NCI-H2171 treated with DMSO at 0.1 percent for 48 hours (cell line): ENCODE measurements around the gene CLRN1.
"Not testable (repeated sequence)": the region's sequence is repeated elsewhere in the genome, so short reads cannot be mapped to it uniquely, and the experiment has no call there.

Source experiments
- DNase-seq: peaks from one replicate; lab custom pipeline; 2025; lab: John Stamatoyannopoulos, UW

The CLRN1 gene

GRCh38 chr3:150972366-150973071 is at the start of gene CLRN1:
CLRN1 (minus strand) TSS chr3:150972727; CDS start chr3:150972708, 19 bp downstream.
- no peak for DNase-seq

- no peak for DNase-seq
Measured at GRCh38 chr3:151016478-151016795, 43.9 kb upstream of the CLRN1 start.

GRCh38 chr3:151015767-151016477 is 43.4 kb upstream of the CLRN1 start:
- no peak for DNase-seq

- no peak for DNase-seq
Measured at GRCh38 chr3:151015181-151015580, 42.7 kb upstream of the CLRN1 start.

- DNase-seq: no peak
Measured at GRCh38 chr3:151014501-151015018, 42.0 kb upstream of the CLRN1 start.

- DNase-seq: no peak
Measured at GRCh38 chr3:151012753-151013152, 40.2 kb upstream of the CLRN1 start.

- no peak for DNase-seq
Measured at GRCh38 chr3:151011427-151011826, 38.9 kb upstream of the CLRN1 start.

- no peak for DNase-seq
Measured at GRCh38 chr3:151009981-151010380, 37.5 kb upstream of the CLRN1 start.

GRCh38 chr3:151009430-151009829 is 36.9 kb upstream of the CLRN1 start:
- DNase-seq: no peak

GRCh38 chr3:151008699-151009098 is 36.2 kb upstream of the CLRN1 start:
- DNase-seq: no peak

GRCh38 chr3:151003768-151004134 is 31.2 kb upstream of the CLRN1 start:
- no peak for DNase-seq

GRCh38 chr3:151003029-151003767 is 30.7 kb upstream of the CLRN1 start:
- no peak for DNase-seq

- DNase-seq: no peak
Measured at GRCh38 chr3:151002003-151002981, 29.8 kb upstream of the CLRN1 start.

- DNase-seq: no peak
Measured at GRCh38 chr3:150998996-150999395, 26.5 kb upstream of the CLRN1 start.

GRCh38 chr3:150996731-150997130 is 24.2 kb upstream of the CLRN1 start:
- no peak for DNase-seq

GRCh38 chr3:150995510-150995909 is 23.0 kb upstream of the CLRN1 start:
- no peak for DNase-seq

- DNase-seq: no peak
Measured at GRCh38 chr3:150989208-150989607, 16.7 kb upstream of the CLRN1 start.

- not testable (repeated sequence) for DNase-seq
Measured at GRCh38 chr3:150988395-150988794, 15.9 kb upstream of the CLRN1 start.

GRCh38 chr3:150985711-150986110 is 13.2 kb upstream of the CLRN1 start:
- DNase-seq: no peak

GRCh38 chr3:150984066-150984465 is 11.5 kb upstream of the CLRN1 start:
- DNase-seq: no peak

GRCh38 chr3:150978566-150979148 is 6.1 kb upstream of the CLRN1 start:
- no peak for DNase-seq
